Measurements from ENCODE around the gene CFL2. TPM values are rescaled to one million over a fixed set of nuclear protein-coding genes. Genes with fewer than 3 reads are reported as not detected.

The CFL2 gene
- total and polyA plus RNA-seq, 2 of the 13 experiments (the other 11 are each of a cell fraction or from before 2014, with no cell fraction given): 114 to 158 TPM

- TF ChIP-seq TFAP4 (IDR thresholded peaks at IDR 0.05; ENCODE audit: borderline replicate concordance, low read depth): no peak
- TF ChIP-seq REL (CRISPR knock-in tag; conservative IDR thresholded peaks at IDR 0.05): no peak
- no peak; the same call in 1 of the 2 replicates for TF ChIP-seq ZNF274 (CRISPR knock-in tag; IDR thresholded peaks at IDR 0.05)
- no peak for TF ChIP-seq FOXP4 (CRISPR knock-in tag; IDR thresholded peaks at IDR 0.05)
- TF ChIP-seq ATM (IDR thresholded peaks at IDR 0.05; ENCODE audit: borderline replicate concordance): no peak
- TF ChIP-seq CENPBD1 (CRISPR knock-in tag; IDR thresholded peaks at IDR 0.05; ENCODE audit: borderline replicate concordance, low read depth): no peak
- TF ChIP-seq ZNF878 (CRISPR knock-in tag; IDR thresholded peaks at IDR 0.05): 0 out of 2 replicates have a peak, but pooled peaks have one; percentile 21
- TF ChIP-seq PHB2 (IDR thresholded peaks at IDR 0.05; ENCODE audit: partially characterized antibody): no peak
- no peak for TF ChIP-seq ZNF12 (CRISPR knock-in tag; IDR thresholded peaks at IDR 0.05)
- no peak for TF ChIP-seq NKX3-1 (CRISPR knock-in tag; IDR thresholded peaks at IDR 0.05)
- no peak for TF ChIP-seq MLLT10 (CRISPR knock-in tag; IDR thresholded peaks at IDR 0.05)
- TF ChIP-seq HMG20A (CRISPR knock-in tag; IDR thresholded peaks at IDR 0.05; ENCODE audit: borderline replicate concordance): no peak
- TF ChIP-seq ARNT (IDR thresholded peaks at IDR 0.05): no peak
- TF ChIP-seq ZGPAT (CRISPR knock-in tag; IDR thresholded peaks at IDR 0.05): peak; percentile 68; the same call in 1 of the 2 replicates
- TF ChIP-seq SMARCE1 (IDR thresholded peaks at IDR 0.05; ENCODE audit: borderline replicate concordance): no peak
- TF ChIP-seq EZH2 (conservative IDR thresholded peaks at IDR 0.05; ENCODE audit: low read depth, low read length): no peak
- TF ChIP-seq ZNF17 (CRISPR knock-in tag; IDR thresholded peaks at IDR 0.05): no peak
- peak; percentile 78; the same call in 1 of the 2 replicates for TF ChIP-seq RFXANK (CRISPR knock-in tag; IDR thresholded peaks at IDR 0.05)
- 0 out of 2 replicates have a peak, but pooled peaks have one; percentile 45 for TF ChIP-seq KDM2A (CRISPR knock-in tag; IDR thresholded peaks at IDR 0.05; ENCODE audit: borderline replicate concordance, low read depth)
- TF ChIP-seq ZNF552 (CRISPR knock-in tag; IDR thresholded peaks at IDR 0.05; ENCODE audit: borderline replicate concordance): no peak
- TF ChIP-seq ZIK1 (CRISPR knock-in tag; IDR thresholded peaks at IDR 0.05; ENCODE audit: borderline replicate concordance, low read depth): no peak
- TF ChIP-seq PITX1 (CRISPR knock-in tag; IDR thresholded peaks at IDR 0.05): peak; percentile 47; the same call in 1 of the 2 replicates
Measured at GRCh38 chr14:34722723-34723545, 8.5 kb upstream of the CFL2 start (continued).

Measured in HepG2 (cell line).